HG02884 (cell line): Measurements from ENCODE around the gene DPRX.
"Not testable (repeated sequence)": the region's sequence is repeated elsewhere in the genome, so short reads cannot be mapped to it uniquely, and the experiment has no call there.

Source experiments
- ATAC-seq: cut with Tn5 transposase; IDR thresholded peaks from one replicate; pipeline ENCODE4 v1.9.1; 2021; ENCODE audit warnings: mild to moderate bottlenecking, moderate library complexity; ENCODE audit not compliant: unreplicated experiment

The DPRX gene

DNA sequence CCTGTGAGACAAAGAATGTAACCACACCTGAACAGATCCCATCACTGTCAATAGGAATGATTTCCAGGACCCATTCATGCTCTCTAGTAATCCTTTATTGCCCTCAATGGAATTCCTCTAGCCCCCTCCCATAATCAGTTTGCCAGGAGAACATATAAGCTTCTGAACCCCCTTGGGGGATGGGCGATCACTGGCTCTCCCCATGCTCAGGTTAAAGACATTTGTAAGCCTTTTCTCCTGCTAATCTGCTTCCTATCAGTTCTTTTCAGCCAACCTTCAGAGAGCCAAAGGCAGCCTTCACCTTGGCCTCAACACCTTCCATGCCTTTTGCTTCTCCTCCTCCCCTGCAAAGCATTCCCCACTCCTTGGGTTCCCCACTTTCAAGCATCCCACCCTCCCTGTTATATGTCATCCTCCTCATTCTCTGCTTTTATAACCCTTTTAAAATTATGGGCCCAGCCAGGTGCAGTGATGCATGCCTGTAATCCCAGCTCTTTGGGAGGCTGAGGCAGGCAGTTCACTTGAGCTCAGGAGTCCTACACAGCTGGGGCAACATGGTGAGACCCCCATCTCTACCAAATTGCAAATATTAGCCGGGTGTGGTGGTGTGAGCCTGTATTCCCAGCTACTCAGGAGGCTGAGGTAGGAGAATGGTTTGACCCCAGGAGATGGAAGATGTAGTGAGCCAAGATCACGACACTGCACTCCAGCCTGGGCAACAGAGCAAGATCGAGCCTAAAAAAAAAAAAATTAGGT is 12.4 kb downstream of the DPRX start:
- no peak for ATAC-seq

DNA sequence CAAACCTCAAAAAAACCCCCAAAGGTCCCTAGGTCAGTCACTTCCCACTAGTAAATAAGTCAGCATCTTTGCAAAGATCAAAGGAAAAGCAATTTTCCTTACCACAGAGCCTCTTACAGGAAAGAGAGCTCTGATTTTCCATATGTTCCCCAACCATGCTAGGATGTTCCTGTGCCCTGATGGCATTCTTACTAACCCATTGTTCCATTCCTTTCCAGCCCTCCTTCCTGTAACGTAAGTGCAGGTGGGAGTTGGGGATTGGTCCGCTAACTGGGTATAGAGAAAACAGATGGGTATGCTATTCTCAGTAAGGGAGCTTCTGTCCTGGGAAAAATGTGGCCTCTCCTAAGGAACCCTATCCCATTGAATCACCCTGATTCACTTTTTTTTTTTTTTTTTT is 14.3 kb downstream of the DPRX start:
- no peak for ATAC-seq

DNA sequence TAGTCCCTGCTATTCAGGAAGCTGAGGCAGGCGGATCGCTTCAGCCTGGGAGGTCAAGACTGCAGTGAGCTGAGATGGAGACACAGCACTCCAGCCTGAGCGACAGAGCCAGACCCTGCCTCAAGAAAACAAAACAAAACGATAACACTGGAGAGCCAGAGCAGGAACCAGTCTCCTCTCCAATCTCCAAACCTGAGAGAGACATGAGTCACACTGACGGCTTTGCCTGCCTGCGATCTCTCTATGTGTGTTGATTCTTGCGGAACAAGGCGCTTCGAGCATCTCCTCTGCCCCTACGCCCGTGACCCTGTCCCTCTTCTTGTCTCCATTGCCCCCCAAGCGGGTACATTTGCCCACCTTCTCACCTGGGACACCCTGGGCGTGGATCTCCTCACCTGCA is 15.6 kb downstream of the DPRX start:
- no peak for ATAC-seq

DNA sequence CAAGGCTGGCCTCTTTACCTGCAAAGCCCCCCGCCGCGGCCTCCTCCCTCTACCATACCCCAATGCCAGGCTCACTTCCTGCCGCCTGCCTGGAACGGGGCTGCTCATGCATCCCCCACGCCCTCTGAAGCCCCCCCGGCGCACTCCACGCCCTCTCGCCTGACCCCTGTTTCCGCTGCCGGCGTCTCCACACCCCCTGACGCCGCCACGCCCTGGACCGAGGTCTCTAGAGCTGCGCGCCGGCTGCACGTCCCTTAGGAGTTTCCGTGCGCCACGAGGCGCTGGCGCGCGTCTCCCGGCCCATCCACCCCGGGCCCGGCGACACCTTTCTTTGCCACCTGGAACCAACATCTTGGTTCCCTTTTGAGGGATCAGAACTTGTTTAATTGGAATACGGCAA is 16.0 kb downstream of the DPRX start:
- no peak for ATAC-seq

DNA sequence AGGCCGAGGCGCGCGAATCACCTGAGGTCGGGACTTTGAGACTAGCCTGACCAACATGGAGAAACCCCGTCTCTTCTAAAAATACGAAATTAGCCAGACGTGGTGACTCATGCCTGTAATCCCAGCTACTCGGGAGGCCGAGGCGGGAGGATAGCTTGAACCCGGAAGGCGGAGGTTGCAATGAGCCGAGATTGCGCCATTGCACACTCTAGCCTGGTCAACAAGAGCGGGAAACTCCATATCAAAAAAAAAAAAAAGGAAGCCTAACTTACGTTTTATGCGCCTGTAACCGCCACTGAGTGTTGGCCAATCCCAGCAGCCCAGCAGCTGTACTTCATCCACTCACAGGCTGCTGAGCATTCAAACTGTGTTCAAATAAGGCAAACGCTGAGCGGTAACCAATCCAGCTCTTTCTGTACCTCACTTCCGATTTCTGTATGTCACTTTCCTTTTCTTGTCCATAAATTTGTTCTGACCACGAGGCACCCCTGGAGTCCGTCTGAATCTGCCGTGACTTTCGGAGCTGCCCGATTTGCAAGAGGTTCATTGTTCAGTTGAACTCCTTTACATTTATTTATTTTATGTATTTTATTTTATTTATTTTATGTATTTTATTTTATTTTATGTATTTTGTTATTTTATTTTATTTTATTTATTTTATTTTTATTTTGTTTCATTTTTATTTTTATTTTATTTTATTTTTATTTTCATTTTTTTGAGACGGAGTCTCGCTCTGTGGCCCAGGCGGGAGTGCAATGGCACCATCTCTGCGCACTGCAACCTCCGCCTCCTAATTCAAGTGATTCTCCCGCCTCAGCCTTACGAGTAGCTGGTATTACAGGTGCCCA is 18.2 kb downstream of the DPRX start:
- ATAC-seq: no peak

DNA sequence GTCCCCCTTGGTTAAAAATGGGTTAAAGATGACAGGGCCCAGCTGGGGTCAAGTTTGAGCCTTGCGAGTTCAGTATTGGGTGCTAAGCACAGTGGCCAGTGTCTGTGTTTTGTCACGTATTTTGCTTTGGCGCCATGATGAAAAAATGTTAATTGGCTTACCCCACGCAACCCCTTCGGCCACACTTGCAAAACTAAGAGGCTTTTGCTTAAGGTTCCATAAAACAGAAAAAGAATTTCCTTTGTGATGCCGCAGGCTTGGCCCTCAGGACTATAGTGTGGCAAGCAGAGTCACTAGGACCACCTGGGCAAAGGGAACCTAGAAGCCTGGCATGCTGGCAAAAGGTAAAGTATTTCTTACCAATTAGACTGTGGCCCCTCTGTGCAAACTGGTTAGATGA is 20.7 kb downstream of the DPRX start:
- no peak for ATAC-seq

DNA sequence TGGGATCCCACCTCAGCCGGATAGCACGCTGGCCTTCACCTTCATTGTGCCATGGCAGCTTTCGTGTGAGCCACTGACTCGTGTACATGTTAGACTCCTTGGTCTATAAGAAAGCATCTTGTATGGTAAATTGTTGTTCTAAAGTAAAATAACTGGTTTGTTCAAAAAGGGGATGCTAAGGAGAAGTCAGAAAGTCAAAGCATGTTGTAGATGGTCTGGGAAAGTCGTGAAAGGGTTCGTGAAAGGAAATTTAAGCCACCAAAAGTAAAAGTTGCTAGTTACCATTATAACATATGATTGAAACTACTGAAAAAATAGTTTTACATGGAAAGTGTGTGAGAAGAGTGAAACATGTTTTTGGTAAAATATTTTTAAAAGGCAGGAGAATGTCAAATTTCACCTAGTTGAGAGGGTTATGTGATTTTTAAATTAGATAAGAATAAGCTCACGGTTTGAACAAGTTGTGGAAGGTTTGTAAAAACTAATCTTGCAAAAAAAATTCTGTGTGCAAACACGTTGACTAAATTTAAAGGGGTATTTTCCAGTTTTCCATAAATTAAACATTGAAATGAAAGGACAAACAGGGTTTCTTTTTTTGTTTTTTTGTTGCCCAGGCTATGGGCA is 23.4 kb downstream of the DPRX start:
- ATAC-seq: no peak

DNA sequence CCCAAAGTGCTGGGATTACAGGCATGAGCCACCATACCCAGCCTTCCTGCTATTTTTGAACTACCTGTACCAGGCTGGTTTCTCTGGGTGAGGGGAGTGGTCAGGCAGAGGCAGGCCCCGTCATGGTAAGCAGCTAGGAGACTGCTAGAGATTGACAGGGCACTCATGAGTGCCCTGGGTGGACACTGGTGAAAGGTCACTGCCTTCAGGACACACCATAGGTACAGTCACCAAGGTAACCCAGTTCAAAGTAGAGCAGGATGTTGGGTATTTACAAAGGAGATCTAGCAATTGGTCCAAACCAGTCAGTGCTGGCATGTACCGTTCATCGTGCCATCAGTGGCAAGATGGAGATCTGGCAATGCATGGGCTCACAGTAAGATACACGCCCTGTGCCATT is 25.5 kb downstream of the DPRX start:
- no peak for ATAC-seq

DNA sequence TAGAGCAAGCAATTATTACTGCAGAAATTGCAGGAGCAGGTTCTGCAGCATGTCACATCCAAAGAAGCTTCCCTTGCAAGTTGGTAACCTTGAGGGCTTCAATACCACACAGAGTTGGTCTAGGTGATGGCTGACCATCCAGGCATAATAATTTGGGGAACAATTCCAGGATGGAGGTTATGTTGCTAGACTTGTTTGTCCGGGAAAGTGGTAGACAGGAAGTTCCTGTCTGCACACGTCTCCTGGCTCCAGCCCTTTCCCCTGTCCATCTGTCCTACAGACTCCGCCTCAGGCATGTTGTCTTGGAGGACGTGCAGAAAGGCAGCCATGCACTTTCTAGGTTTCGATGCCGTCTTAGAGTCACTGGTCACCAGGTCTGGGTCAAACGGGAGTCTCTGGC is 26.0 kb downstream of the DPRX start:
- ATAC-seq: no peak

DNA sequence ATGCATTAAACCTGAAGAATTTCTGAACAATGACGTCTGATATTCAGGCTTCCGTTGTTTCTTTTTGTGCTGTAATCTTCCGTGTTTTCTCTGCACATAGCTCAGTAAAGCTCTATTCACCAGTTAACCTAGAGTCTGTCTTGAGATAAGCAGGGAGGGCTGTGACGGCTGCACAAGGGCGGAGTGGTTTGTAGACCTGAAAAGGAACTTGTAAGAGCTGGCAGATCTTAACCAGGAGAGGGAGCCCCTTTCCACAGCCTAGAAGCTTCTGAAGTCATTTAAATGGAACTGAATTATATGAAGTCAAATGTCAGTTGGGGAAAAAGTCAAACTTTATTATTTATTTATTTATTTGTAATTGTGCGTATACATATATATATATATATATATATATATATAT is 27.5 kb downstream of the DPRX start:
- no peak for ATAC-seq

DNA sequence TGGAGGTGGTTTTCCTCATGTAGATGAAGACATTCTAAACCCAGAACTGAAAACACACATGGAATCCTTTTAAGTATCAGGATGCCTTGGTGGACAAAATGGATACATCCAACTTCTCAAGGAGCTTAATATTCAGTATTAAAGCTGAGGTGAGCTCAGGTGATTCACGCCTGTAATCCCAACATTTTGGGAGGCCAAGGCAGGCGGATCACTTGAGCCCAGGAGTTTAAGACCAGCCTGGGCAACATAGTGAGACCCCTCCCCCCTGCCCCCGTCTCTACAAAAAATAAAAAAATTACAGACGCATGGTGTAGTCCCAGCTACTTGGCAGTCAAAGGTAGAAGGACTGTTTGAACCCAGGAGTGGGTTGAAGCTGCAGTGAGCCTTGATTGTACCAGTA is 28.8 kb downstream of the DPRX start:
- no peak for ATAC-seq

DNA sequence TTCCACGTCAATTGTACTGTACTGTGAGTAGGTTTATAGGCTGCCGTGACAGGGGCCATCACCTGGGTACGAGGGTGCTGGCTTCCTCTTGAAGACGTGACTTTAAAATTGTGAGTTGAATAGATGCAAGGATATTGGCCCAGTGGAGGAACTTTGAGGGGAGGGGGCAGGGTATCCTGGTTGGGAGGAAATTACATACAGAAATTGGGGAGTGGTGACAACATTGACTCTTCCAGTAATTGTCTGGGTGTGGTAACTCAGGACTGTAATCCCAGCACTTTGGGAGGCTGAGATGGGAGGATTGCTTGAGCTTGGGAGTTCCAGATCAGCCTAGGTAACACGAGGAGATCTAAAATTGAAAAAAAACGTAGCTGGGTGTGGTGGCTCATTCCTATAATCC is 30.4 kb downstream of the DPRX start:
- ATAC-seq: no peak

DNA sequence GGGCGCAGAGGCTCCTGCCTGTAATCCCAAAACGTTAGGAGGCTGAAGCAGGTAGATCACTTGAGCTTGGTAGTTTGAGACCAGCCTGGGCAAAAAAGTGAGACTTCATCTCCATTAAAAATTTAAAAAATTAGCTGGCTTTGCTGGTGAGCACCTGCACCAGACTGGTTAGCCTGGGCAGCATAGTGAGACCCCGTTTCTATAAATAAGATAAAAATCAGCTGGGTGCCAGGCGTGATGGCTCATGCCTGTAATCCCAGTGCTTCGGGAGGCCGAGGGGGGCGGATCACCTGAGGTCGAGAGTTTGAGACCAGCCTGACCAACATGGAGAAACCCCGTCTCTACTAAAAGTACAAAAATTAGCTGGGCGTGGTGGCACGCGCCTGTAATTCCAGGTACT is 32.4 kb downstream of the DPRX start:
- no peak for ATAC-seq

DNA sequence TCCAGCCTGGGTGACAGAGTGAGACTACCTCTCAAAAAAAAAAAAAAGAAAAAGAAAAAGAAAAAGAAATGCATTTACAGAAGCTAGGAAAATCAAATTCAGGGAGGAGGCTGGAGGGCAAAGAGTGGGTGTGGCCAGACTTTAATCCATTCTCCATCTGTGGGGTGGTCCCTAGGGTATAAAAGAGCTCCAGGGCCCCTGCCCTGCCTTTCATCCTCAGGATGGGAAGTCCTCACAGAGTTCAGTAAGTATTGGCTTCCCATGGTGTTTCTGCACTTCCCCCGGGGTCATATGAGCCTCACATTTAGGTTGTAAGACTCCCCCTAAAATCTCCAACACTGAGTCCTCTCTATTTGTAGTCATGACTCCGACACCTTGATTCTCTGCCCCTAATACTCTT is 33.0 kb downstream of the DPRX start:
- no peak for ATAC-seq

DNA sequence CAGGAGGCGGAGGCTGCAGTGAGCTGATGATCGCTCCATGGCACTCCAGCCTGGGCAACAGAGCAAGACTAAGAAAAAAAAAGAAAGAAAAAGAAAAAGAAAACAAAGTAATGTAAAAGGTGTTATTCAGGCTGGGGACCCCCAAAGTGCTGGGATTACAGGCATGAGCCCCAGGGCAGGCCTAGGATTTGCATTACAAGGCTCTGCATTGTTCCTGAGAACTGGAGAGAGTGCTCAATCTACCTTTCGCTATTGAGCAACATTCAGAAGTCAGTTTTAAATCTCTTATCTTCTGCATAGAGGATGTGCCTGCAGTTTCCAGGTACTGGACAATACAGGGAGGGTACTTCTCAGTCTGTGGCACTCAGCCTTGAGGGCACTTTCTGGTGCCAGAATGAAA is 34.5 kb downstream of the DPRX start:
- ATAC-seq: not testable (repeated sequence)

DNA sequence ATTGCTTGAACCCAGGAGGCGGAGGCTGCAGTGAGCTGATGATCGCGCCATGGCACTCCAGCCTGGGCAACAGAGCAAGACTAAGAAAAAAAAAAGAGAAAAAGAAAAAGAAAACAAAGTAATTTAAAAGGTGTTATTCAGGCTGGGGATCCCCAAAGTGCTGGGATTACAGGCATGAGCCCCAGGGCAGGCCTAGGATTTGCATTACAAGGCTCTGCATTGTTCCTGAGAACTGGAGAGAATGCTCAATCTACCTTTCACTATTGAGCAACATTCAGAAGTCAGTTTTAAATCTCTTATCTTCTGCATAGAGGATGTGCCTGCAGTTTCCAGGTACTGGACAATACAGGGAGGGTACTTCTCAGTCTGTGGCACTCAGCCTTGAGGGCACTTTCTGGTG is 37.0 kb downstream of the DPRX start:
- not testable (repeated sequence) for ATAC-seq

DNA sequence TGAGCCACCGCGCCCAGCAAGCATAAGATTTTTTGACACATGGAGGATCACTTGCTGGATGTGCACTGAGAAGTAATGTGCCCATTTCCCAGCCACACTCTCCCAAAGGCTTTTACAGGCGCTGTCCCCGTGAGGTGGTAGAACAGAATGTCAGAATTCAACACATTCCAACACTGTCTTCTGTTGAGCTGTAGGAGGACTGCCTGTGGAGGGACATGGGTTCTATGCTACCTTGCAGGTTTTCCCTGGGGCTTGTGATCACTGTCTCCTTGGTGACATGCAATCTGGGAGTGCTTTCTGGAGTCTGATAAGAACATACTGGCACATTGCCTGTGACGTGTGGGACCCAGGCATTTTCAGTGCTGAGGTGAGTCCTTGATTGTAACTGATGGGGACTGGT is 38.5 kb downstream of the DPRX start:
- ATAC-seq: no peak

DNA sequence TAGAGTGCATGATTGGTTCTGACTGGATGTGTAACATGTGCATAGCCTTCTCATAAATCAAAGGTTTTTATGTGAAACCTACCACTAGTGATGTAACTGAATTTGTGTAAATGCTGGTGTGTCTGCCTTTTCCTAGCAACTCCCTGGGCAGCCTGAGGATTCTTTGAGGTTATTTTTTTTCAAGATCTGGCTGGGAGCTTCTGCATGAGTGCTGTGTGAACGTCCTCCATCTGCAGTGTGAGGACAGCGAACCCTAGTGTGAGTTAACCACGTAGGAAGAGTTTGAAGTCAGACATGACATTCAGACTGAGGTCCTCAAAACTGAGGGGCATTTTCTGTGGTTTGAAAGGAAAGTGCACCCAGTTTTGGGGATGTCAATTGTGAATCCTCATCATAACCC is 39.9 kb downstream of the DPRX start:
- no peak for ATAC-seq
